H9 (cell line): ENCODE data around the gene GPR146. TPM values are rescaled to one million over a fixed set of nuclear protein-coding genes. Genes with fewer than 3 reads are reported as not detected.

ENCODE experiments used
- DNase-seq: peaks from one replicate; pipeline ENCODE4 v3.0.0-alpha.2; 2017
- H2AFZ ChIP-seq: one replicate; pipeline ENCODE4 v1.6.1; 2013; ENCODE audit warnings: mild to moderate bottlenecking, low read length, control low read depth, moderate library complexity
- H2AK5ac ChIP-seq: 2 replicates; pipeline ENCODE4 v1.6.1; 2013; ENCODE audit warnings: low read length, control low read depth, mixed read lengths; ENCODE audit not compliant: insufficient read length
- H2BK120ac ChIP-seq: one replicate; pipeline ENCODE4 v1.6.1; 2013; ENCODE audit warnings: low read depth, mild to moderate bottlenecking, low read length, control low read depth, inconsistent platforms; ENCODE audit not compliant: poor library complexity, severe bottlenecking
- H2BK12ac ChIP-seq: 2 replicates; pipeline ENCODE4 v1.6.1; 2013; ENCODE audit warnings: low read length, control low read depth, mixed read lengths, low read depth; ENCODE audit not compliant: insufficient read length
- H2BK15ac ChIP-seq: 2 replicates; pipeline ENCODE4 v1.6.1; 2013; ENCODE audit warnings: low read depth, low read length, control low read depth
- H2BK20ac ChIP-seq: one replicate; pipeline ENCODE4 v1.6.1; 2013; ENCODE audit warnings: low read depth, mild to moderate bottlenecking, low read length, control low read depth, inconsistent platforms; ENCODE audit not compliant: poor library complexity, severe bottlenecking
- H2BK5ac ChIP-seq: 2 replicates; pipeline ENCODE4 v1.6.1; 2013; ENCODE audit warnings: low read length, control low read depth, mixed read lengths; ENCODE audit not compliant: insufficient read length
- H3K14ac ChIP-seq: 2 replicates; pipeline ENCODE4 v1.6.1; 2013; ENCODE audit warnings: low read length, control low read depth; ENCODE audit not compliant: insufficient read depth
- H3K18ac ChIP-seq: 2 replicates; pipeline ENCODE4 v1.6.1; 2013; ENCODE audit warnings: low read depth, mild to moderate bottlenecking, mixed read lengths, low read length, control low read depth; ENCODE audit not compliant: insufficient read length
- H3K23ac ChIP-seq: 2 replicates; pipeline ENCODE4 v1.6.1; 2013; ENCODE audit warnings: low read length, control low read depth, mixed read lengths, low read depth; ENCODE audit not compliant: insufficient read length
- H3K23me2 ChIP-seq: 2 replicates; pipeline ENCODE4 v1.6.1; 2013; ENCODE audit warnings: low read depth, mild to moderate bottlenecking, mixed read lengths, low read length, control low read depth; ENCODE audit not compliant: insufficient read length, poor library complexity, severe bottlenecking
- H3K27ac ChIP-seq: 2 replicates; pipeline ENCODE4 v1.5.1; 2013; ENCODE audit warnings: low read length, control low read depth, mixed read lengths, low read depth; ENCODE audit not compliant: insufficient read length
- H3K27me3 ChIP-seq: 2 replicates; pipeline ENCODE4 v1.6.1; 2013; ENCODE audit warnings: low read length, control low read depth, inconsistent platforms; ENCODE audit not compliant: insufficient read depth
- H3K4ac ChIP-seq: 2 replicates; pipeline ENCODE4 v1.6.1; 2013; ENCODE audit warnings: low read depth, mild to moderate bottlenecking, control low read depth, inconsistent platforms, low read length, moderate library complexity
- H3K4me1 ChIP-seq: 2 replicates; pipeline ENCODE4 v1.6.1; 2013; ENCODE audit warnings: low read length, control low read depth, inconsistent platforms; ENCODE audit not compliant: insufficient read depth
- H3K4me2 ChIP-seq: 2 replicates; pipeline ENCODE4 v1.6.1; 2013; ENCODE audit warnings: low read length, control low read depth, mixed read lengths; ENCODE audit not compliant: insufficient read length, insufficient read depth
- H3K56ac ChIP-seq: 2 replicates; pipeline ENCODE4 v1.6.1; 2013; ENCODE audit warnings: low read depth, mild to moderate bottlenecking, mixed read lengths, low read length, control low read depth; ENCODE audit not compliant: insufficient read length
- H3K79me1 ChIP-seq: 2 replicates; pipeline ENCODE4 v1.6.1; 2013; ENCODE audit warnings: low read depth, mild to moderate bottlenecking, moderate library complexity, low read length, control low read depth, inconsistent platforms; ENCODE audit not compliant: insufficient read depth, poor library complexity, severe bottlenecking
- H3K79me2 ChIP-seq: 2 replicates; pipeline ENCODE4 v1.6.1; 2013; ENCODE audit warnings: low read length, control low read depth, inconsistent platforms; ENCODE audit not compliant: insufficient read depth
- H3K9ac ChIP-seq: 2 replicates; pipeline ENCODE4 v1.6.1; 2013; ENCODE audit warnings: low read length, control low read depth, mixed read lengths; ENCODE audit not compliant: insufficient read length; ENCODE audit errors: extremely low read depth
- H3K9me3 ChIP-seq: one replicate; pipeline ENCODE4 v1.6.1; 2013; ENCODE audit warnings: low read depth, low read length, inconsistent platforms; ENCODE audit not compliant: control insufficient read depth
- H3T11ph ChIP-seq: one replicate; pipeline ENCODE4 v1.6.1; 2013; ENCODE audit warnings: mild to moderate bottlenecking, low read length, control low read depth, inconsistent platforms
- H4K20me1 ChIP-seq: one replicate; pipeline ENCODE4 v1.6.1; 2013; ENCODE audit not compliant: control insufficient read depth, insufficient read length, insufficient read depth
- H4K5ac ChIP-seq: 2 replicates; pipeline ENCODE4 v1.6.1; 2013; ENCODE audit warnings: low read depth, mild to moderate bottlenecking, mixed read lengths, low read length, control low read depth; ENCODE audit not compliant: insufficient read length
- H4K8ac ChIP-seq: replicated peaks from 2 replicates; pipeline ENCODE4 v1.6.1; 2013; ENCODE audit warnings: low read length, control low read depth, mixed read lengths, low read depth; ENCODE audit not compliant: insufficient read length
- H4K91ac ChIP-seq: 2 replicates; pipeline ENCODE4 v1.6.1; 2013; ENCODE audit warnings: low read depth, mild to moderate bottlenecking, moderate library complexity, mixed read lengths, low read length, control low read depth; ENCODE audit not compliant: insufficient read length
- H3K27ac Mint-ChIP-seq, 3 experiments: 2 replicates in 2 of 3; 3 replicates in 1 of 3; pipeline ENCODE4 v1.8.0; 2020 to 2021; ENCODE audit warnings: mixed read lengths in 3 of 3, mild to moderate bottlenecking in 1 of 3, moderate library complexity in 1 of 3
- H3K27me3 Mint-ChIP-seq: 2 replicates; pipeline ENCODE4 v1.8.0; 2021; ENCODE audit warnings: low read depth, mild to moderate bottlenecking, moderate library complexity, mixed read lengths
- H3K36me3 Mint-ChIP-seq, 3 experiments: 2 replicates in 2 of 3; 3 replicates in 1 of 3; pipeline ENCODE4 v1.8.0; 2020 to 2021; ENCODE audit warnings: low read depth in 3 of 3, mixed read lengths in 3 of 3; ENCODE audit not compliant: insufficient read depth in 1 of 3
- H3K4me1 Mint-ChIP-seq, 2 experiments: 2 replicates each; pipeline ENCODE4 v1.8.0; 2020; ENCODE audit warnings: mixed read lengths in 2 of 2
- H3K4me3 Mint-ChIP-seq, 2 experiments: 2 replicates in 1 of 2; 3 replicates in 1 of 2; pipeline ENCODE4 v1.8.0; 2020 to 2021; ENCODE audit warnings: mild to moderate bottlenecking in 2 of 2, mixed read lengths in 2 of 2, moderate library complexity in 1 of 2
- H3K9me3 Mint-ChIP-seq, 2 experiments: 2 replicates in 1 of 2; 3 replicates in 1 of 2; pipeline ENCODE4 v1.8.0; 2020; ENCODE audit warnings: mild to moderate bottlenecking in 2 of 2, mixed read lengths in 2 of 2, moderate library complexity in 1 of 2
- CTCF ChIP-seq: fragments of 200-600 bp; sonication (generic); conservative IDR thresholded peaks from 3 replicates; pipeline ENCODE4 v1.8.0; 2021; ENCODE audit warnings: antibody characterized with exemption, mild to moderate bottlenecking
- WGBS: extraction: QIAGEN DNeasy Blood & Tissue Kit; methylation state at CpG from one replicate; pipeline ENCODE4 v1.1.7; 2013; ENCODE audit warnings: missing lambda C conversion rate, low lambda C conversion rate, mixed read lengths; ENCODE audit not compliant: insufficient read length; ENCODE audit errors: extremely low coverage; 5-methylcytosine and 5-hydroxymethylcytosine counted together
- total RNA-seq: library from RNA; stranded (reverse); gene quantifications from 2 replicates; pipeline ENCODE4 v1.2.1, GENCODE V29; 2021

GPR146 gene
- total RNA-seq, 1 experiment from 2014 or later, result 1.4 TPM

GRCh38 chr7:1086588-1087464 is 42.5 kb downstream of the GPR146 start:
- no peak overlapping the region for H3K4ac ChIP-seq
- no peak overlapping the region for H2AFZ ChIP-seq
- no peak overlapping the region for H2BK5ac ChIP-seq
- peak; percentile 86 for DNase-seq
- H3K9me3 ChIP-seq, result no peaks in the 10 kb centered on the region
- H3K79me1 ChIP-seq, result no peaks in the 10 kb centered on the region
- H3K23me2 ChIP-seq, result peaks cover 3% of the 10 kb centered on the region
- peak overlapping the region; percentile 76 for H3K18ac ChIP-seq
- H3T11ph ChIP-seq, result no peak overlapping the region
- WGBS, result no CpG with 5 or more reads among the region's 45 CpGs
- H3K36me3 Mint-ChIP-seq, result peaks cover 0 to 4% (median 2%) of the 10 kb centered on the region in 3 experiments; a peak in 4 of 7 replicates
- no peak overlapping the region for H2BK120ac ChIP-seq
- H3K14ac ChIP-seq, result no peak overlapping the region
- no peak overlapping the region for H3K27ac ChIP-seq
- H3K27ac Mint-ChIP-seq, result peak overlapping the region in 2 of 3 experiments; percentile 58 to 88; a peak in 2 of 7 replicates
- no peaks in the 10 kb centered on the region for H3K79me2 ChIP-seq
- no peak overlapping the region for H3K9ac ChIP-seq
- H2BK12ac ChIP-seq, result no peak overlapping the region
- H3K27me3 ChIP-seq, result no peaks in the 10 kb centered on the region
- H3K27me3 Mint-ChIP-seq, result no peaks in the 10 kb centered on the region
- H2BK15ac ChIP-seq, result no peak overlapping the region
- peaks cover 20 to 22% of the 10 kb centered on the region in 2 experiments for H3K4me1 Mint-ChIP-seq
- peaks cover 2% of the 10 kb centered on the region; the same call in 1 of the 2 replicates for H3K4me1 ChIP-seq
- no peak overlapping the region for H4K91ac ChIP-seq
- no peak overlapping the region for H3K56ac ChIP-seq
- no peak overlapping the region for H3K23ac ChIP-seq
- no peak overlapping the region for H4K8ac ChIP-seq
- H2BK20ac ChIP-seq, result no peak overlapping the region
- H2AK5ac ChIP-seq, result no peak overlapping the region
- H4K20me1 ChIP-seq, result peaks cover 2% of the 10 kb centered on the region
- TF ChIP-seq CTCF, result peak; percentile 98
- H4K5ac ChIP-seq, result no peak overlapping the region
- peak overlapping the region; percentile 46 to 74 for H3K4me3 Mint-ChIP-seq
- no peaks in the 10 kb centered on the region for H3K9me3 Mint-ChIP-seq
- peak overlapping the region; percentile 36 for H3K4me2 ChIP-seq
